HepG2 (cell line): Measurements from ENCODE around the gene PCYT2. TPM values are rescaled to one million over a fixed set of nuclear protein-coding genes. Genes with fewer than 3 reads are reported as not detected.

Source experiments
- AGO1 ChIP-seq: fragments of 200-400 bp; formaldehyde crosslinking; IDR thresholded peaks from 2 replicates; pipeline ENCODE4 v1.6.1; 2017; ENCODE audit warnings: mild to moderate bottlenecking, low read depth, low read length, moderate library complexity; ENCODE audit not compliant: poor library complexity, severe bottlenecking
- GABPB1 ChIP-seq: IDR thresholded peaks from 2 replicates; pipeline ENCODE4 v1.6.1; 2016; ENCODE audit warnings: mild to moderate bottlenecking, missing genetic modification reagents, moderate library complexity, missing compliant biosample characterization
- GTF3A ChIP-seq: sonication (generic); formaldehyde crosslinking; conservative IDR thresholded peaks from 2 replicates; pipeline ENCODE4 v1.4.0; 2020; ENCODE audit warnings: mild to moderate bottlenecking, missing genetic modification reagents
- HDAC1 ChIP-seq: sonication (generic); formaldehyde crosslinking; IDR thresholded peaks from 2 replicates; pipeline ENCODE4 v1.5.1; 2020; ENCODE audit warnings: mild to moderate bottlenecking, missing genetic modification reagents
- KAT7 ChIP-seq: IDR thresholded peaks from 2 replicates; pipeline ENCODE4 v1.6.1; 2018; ENCODE audit warnings: borderline replicate concordance, missing compliant biosample characterization
- NKX3-1 ChIP-seq: sonication (generic); formaldehyde crosslinking; IDR thresholded peaks from 2 replicates; pipeline ENCODE4 v1.5.0; 2020; ENCODE audit warnings: missing genetic modification reagents
- PHF20 ChIP-seq: sonication (generic); formaldehyde crosslinking; IDR thresholded peaks from 2 replicates; pipeline ENCODE4 v1.5.0; 2020; ENCODE audit warnings: mild to moderate bottlenecking, missing genetic modification reagents
- PHF5A ChIP-seq: IDR thresholded peaks from one replicate; pipeline ENCODE4 v1.6.1; 2018; ENCODE audit warnings: low read depth, missing genetic modification reagents; ENCODE audit not compliant: unreplicated experiment
- ZFY ChIP-seq: sonication (generic); formaldehyde crosslinking; IDR thresholded peaks from 2 replicates; pipeline ENCODE4 v1.4.0; 2020; ENCODE audit warnings: missing genetic modification reagents
- ZKSCAN1 ChIP-seq: fragments of 150-350 bp; IDR thresholded peaks from 2 replicates; pipeline ENCODE4 v1.6.1; 2014; ENCODE audit warnings: low read length
- ZNF383 ChIP-seq: sonication (generic); formaldehyde crosslinking; IDR thresholded peaks from 2 replicates; pipeline ENCODE4 v1.4.0; 2020; ENCODE audit warnings: missing genetic modification reagents, mild to moderate bottlenecking, borderline replicate concordance
- ZNF543 ChIP-seq: sonication (generic); formaldehyde crosslinking; IDR thresholded peaks from 2 replicates; pipeline ENCODE4 v1.4.0; 2020; ENCODE audit warnings: mild to moderate bottlenecking, missing genetic modification reagents
- ZNF761 ChIP-seq: sonication (generic); formaldehyde crosslinking; conservative IDR thresholded peaks from 2 replicates; pipeline ENCODE4 v1.4.0; 2020; ENCODE audit warnings: mild to moderate bottlenecking, missing genetic modification reagents
- ZNF768 ChIP-seq: sonication (generic); formaldehyde crosslinking; IDR thresholded peaks from 2 replicates; pipeline ENCODE4 v1.4.0; 2020; ENCODE audit warnings: missing genetic modification reagents
- ZNF788 ChIP-seq: sonication (generic); formaldehyde crosslinking; IDR thresholded peaks from 2 replicates; pipeline ENCODE4 v1.5.0; 2020; ENCODE audit warnings: mild to moderate bottlenecking, missing genetic modification reagents, borderline replicate concordance
- polyA plus RNA-seq, 8 experiments: library from polyadenylated mRNA; depleted of rRNA in 3 of 8; stranded (reverse) in 7 of 8; unstranded in 1 of 8; fragments of >200 nt; fragmentation: Illumina TruSeq in 4 of 8; extraction: Trizol in 4 of 8; gene quantifications; 2 replicates each; pipeline versions ENCODE4 v1.2.1 to v1.2.3, GENCODE V29; 2011 to 2016; ENCODE audit warnings: low read depth in 4 of 8, missing spikeins in 1 of 8, mixed read lengths in 1 of 8; ENCODE audit not compliant: insufficient read depth in 1 of 8
- total RNA-seq, 5 experiments: library from RNA; depleted of rRNA; stranded (reverse); fragments of >200 nt; fragmentation: Illumina TruSeq; extraction: Trizol; gene quantifications; 2 replicates each; pipeline ENCODE4 v1.2.3, GENCODE V29; 2016; ENCODE audit warnings: low read depth in 1 of 5
- TF ChIP-seq, protein P1 (sequence below): sonication (generic); formaldehyde crosslinking; IDR thresholded peaks from 2 replicates; pipeline ENCODE4 v1.4.0; 2020; ENCODE audit warnings: missing genetic modification reagents
- TF ChIP-seq, protein P2 (sequence below): sonication (generic); formaldehyde crosslinking; IDR thresholded peaks from 2 replicates; pipeline ENCODE4 v1.4.0; 2020; ENCODE audit warnings: missing genetic modification reagents
- TF ChIP-seq, protein P3 (sequence below): IDR thresholded peaks from 2 replicates; pipeline ENCODE4 v1.6.1; 2012; ENCODE audit warnings: inconsistent platforms

PCYT2 gene
- total and polyA plus RNA-seq, 2 of the 13 experiments (the other 11 are each of a cell fraction or from before 2014, with no cell fraction given), result 147 to 297 TPM

DNA sequence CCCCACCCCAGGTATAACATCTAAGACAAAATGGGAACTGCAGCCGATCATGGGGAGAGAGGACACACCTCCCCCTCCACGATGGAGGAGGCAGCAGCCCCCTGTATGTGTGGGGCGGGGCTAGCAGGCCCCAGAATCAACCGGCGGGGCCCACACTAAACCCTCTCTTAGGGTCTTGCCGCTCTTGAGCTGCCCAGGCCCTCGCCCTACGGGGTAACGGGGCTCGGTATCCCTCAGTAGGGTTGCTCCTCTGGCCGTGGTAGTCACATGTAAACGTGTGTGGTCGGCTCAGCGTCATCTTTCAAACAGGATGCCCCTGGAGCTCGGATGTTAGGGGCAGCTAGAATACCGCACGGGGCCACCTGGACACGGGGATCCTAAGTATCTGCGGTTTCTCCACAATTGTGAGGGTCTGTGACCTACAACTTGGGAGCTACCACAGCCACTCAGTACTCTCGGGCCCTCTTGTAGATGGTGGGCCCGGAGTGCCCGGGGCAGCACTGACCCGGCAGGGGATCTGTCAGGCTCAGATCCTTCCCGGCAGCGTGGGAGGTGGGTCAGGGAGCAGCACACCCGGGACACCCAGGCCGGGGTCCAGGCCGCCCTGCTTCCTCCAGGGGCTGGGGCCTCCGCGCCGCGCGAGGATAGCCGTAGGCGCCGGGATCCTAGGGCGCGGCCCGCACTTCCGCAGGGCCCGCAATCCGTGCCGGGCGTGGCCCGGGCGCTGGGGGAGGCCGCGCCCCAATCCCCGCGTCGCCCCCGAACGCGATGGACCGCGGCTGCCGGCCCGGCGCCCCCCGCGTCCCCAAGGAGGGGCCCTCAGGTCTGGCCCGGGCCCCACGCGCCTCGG, 40.8 kb downstream of the PCYT2 start (continued):
- TF ChIP-seq GTF3A, result 0 out of 2 replicates have a peak, but pooled peaks have one; percentile 29
- peak; percentile 38; the same call in 1 of the 2 replicates for TF ChIP-seq ZNF768 (CRISPR knock-in tag)
- peak; percentile 84 for TF ChIP-seq AGO1
- TF ChIP-seq NKX3-1, result peak; percentile 36; the same call in 1 of the 2 replicates
- TF ChIP-seq HDAC1, result peak; percentile 77
- 0 out of 2 replicates have a peak, but pooled peaks have one; percentile 35 for TF ChIP-seq KAT7 (CRISPR knock-in tag)
- TF ChIP-seq ZNF761 (CRISPR knock-in tag), result peak; percentile 21
- TF ChIP-seq PHF5A (CRISPR knock-in tag), result no peak
- TF ChIP-seq ZNF383 (CRISPR knock-in tag), result no peak
- TF ChIP-seq, protein P1, sequence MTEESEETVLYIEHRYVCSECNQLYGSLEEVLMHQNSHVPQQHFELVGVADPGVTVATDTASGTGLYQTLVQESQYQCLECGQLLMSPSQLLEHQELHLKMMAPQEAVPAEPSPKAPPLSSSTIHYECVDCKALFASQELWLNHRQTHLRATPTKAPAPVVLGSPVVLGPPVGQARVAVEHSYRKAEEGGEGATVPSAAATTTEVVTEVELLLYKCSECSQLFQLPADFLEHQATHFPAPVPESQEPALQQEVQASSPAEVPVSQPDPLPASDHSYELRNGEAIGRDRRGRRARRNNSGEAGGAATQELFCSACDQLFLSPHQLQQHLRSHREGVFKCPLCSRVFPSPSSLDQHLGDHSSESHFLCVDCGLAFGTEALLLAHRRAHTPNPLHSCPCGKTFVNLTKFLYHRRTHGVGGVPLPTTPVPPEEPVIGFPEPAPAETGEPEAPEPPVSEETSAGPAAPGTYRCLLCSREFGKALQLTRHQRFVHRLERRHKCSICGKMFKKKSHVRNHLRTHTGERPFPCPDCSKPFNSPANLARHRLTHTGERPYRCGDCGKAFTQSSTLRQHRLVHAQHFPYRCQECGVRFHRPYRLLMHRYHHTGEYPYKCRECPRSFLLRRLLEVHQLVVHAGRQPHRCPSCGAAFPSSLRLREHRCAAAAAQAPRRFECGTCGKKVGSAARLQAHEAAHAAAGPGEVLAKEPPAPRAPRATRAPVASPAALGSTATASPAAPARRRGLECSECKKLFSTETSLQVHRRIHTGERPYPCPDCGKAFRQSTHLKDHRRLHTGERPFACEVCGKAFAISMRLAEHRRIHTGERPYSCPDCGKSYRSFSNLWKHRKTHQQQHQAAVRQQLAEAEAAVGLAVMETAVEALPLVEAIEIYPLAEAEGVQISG, result peak; percentile 28; the same call in 1 of the 2 replicates
- TF ChIP-seq ZFY (CRISPR knock-in tag), result peak; percentile 58; the same call in 1 of the 2 replicates
- TF ChIP-seq GABPB1 (CRISPR knock-in tag), result peak; percentile 66; the same call in 1 of the 2 replicates
- no peak for TF ChIP-seq ZNF788 (CRISPR knock-in tag)
- peak; percentile 67; the same call in 1 of the 2 replicates for TF ChIP-seq ZNF543 (CRISPR knock-in tag)
- TF ChIP-seq, protein P2, sequence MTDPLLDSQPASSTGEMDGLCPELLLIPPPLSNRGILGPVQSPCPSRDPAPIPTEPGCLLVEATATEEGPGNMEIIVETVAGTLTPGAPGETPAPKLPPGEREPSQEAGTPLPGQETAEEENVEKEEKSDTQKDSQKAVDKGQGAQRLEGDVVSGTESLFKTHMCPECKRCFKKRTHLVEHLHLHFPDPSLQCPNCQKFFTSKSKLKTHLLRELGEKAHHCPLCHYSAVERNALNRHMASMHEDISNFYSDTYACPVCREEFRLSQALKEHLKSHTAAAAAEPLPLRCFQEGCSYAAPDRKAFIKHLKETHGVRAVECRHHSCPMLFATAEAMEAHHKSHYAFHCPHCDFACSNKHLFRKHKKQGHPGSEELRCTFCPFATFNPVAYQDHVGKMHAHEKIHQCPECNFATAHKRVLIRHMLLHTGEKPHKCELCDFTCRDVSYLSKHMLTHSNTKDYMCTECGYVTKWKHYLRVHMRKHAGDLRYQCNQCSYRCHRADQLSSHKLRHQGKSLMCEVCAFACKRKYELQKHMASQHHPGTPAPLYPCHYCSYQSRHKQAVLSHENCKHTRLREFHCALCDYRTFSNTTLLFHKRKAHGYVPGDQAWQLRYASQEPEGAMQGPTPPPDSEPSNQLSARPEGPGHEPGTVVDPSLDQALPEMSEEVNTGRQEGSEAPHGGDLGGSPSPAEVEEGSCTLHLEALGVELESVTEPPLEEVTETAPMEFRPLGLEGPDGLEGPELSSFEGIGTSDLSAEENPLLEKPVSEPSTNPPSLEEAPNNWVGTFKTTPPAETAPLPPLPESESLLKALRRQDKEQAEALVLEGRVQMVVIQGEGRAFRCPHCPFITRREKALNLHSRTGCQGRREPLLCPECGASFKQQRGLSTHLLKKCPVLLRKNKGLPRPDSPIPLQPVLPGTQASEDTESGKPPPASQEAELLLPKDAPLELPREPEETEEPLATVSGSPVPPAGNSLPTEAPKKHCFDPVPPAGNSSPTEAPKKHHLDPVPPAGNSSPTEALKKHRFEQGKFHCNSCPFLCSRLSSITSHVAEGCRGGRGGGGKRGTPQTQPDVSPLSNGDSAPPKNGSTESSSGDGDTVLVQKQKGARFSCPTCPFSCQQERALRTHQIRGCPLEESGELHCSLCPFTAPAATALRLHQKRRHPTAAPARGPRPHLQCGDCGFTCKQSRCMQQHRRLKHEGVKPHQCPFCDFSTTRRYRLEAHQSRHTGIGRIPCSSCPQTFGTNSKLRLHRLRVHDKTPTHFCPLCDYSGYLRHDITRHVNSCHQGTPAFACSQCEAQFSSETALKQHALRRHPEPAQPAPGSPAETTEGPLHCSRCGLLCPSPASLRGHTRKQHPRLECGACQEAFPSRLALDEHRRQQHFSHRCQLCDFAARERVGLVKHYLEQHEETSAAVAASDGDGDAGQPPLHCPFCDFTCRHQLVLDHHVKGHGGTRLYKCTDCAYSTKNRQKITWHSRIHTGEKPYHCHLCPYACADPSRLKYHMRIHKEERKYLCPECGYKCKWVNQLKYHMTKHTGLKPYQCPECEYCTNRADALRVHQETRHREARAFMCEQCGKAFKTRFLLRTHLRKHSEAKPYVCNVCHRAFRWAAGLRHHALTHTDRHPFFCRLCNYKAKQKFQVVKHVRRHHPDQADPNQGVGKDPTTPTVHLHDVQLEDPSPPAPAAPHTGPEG, result 0 out of 2 replicates have a peak, but pooled peaks have one; percentile 58
- TF ChIP-seq ZKSCAN1, result no peak
- peak; percentile 46; the same call in 1 of the 2 replicates for TF ChIP-seq PHF20 (CRISPR knock-in tag)
- TF ChIP-seq, protein P3, sequence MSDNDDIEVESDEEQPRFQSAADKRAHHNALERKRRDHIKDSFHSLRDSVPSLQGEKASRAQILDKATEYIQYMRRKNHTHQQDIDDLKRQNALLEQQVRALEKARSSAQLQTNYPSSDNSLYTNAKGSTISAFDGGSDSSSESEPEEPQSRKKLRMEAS, result peak; percentile 38
